Smooth muscle cell (in vitro differentiated cells): ENCODE measurements around the gene ABHD2. TPM values are rescaled to one million over a fixed set of nuclear protein-coding genes. Genes with fewer than 3 reads are reported as not detected.
A peak's percentile ranks its signal among the peaks of the same experiment; 100 is the strongest.
"Not testable (repeated sequence)": the region's sequence is repeated elsewhere in the genome, so short reads cannot be mapped to it uniquely, and the experiment has no call there.

Experiments
- DNase-seq: peaks from one replicate; lab custom pipeline; 2025; ENCODE audit not compliant: unreplicated experiment; lab: John Stamatoyannopoulos, UW
- H2AFZ ChIP-seq: fragments of 200-600 bp; sonication (generic); 2 replicates; pipeline ENCODE4 v1.6.0; 2016; ENCODE audit warnings: antibody characterized with exemption, low read depth, mild to moderate bottlenecking
- H3F3A ChIP-seq: fragments of 200-600 bp; sonication (generic); 2 replicates; pipeline ENCODE4 v1.6.0; 2017; ENCODE audit warnings: antibody characterized with exemption, low read depth
- H3K27ac ChIP-seq: fragments of 200-600 bp; sonication (generic); 2 replicates; pipeline ENCODE4 v1.5.1; 2016; ENCODE audit warnings: low read depth, mild to moderate bottlenecking
- H3K27me3 ChIP-seq: fragments of 200-600 bp; sonication (generic); 2 replicates; pipeline ENCODE4 v1.6.1; 2016; ENCODE audit warnings: low read depth, mild to moderate bottlenecking
- H3K36me3 ChIP-seq: fragments of 200-600 bp; sonication (generic); 2 replicates; pipeline ENCODE4 v1.5.1; 2016; ENCODE audit warnings: low read depth
- H3K4me1 ChIP-seq: fragments of 200-600 bp; sonication (generic); 2 replicates; pipeline ENCODE4 v1.5.1; 2016; ENCODE audit warnings: low read depth
- H3K4me2 ChIP-seq: fragments of 200-600 bp; sonication (generic); 2 replicates; pipeline ENCODE4 v1.6.0; 2016; ENCODE audit warnings: mild to moderate bottlenecking
- H3K4me3 ChIP-seq: fragments of 200-600 bp; sonication (generic); 2 replicates; pipeline ENCODE4 v1.5.1; 2016; ENCODE audit warnings: mild to moderate bottlenecking
- H3K79me2 ChIP-seq: fragments of 200-600 bp; sonication (generic); 2 replicates; pipeline ENCODE4 v1.6.0; 2016; ENCODE audit warnings: low read depth, mild to moderate bottlenecking
- H3K9ac ChIP-seq: fragments of 200-600 bp; sonication (generic); 2 replicates; pipeline ENCODE4 v1.6.0; 2016; ENCODE audit warnings: low read depth
- H3K9me3 ChIP-seq: fragments of 200-600 bp; sonication (generic); replicated peaks from 2 replicates; pipeline ENCODE4 v1.5.1; 2016; ENCODE audit warnings: low read depth
- H4K20me1 ChIP-seq: fragments of 200-600 bp; sonication (generic); 2 replicates; pipeline ENCODE4 v1.6.0; 2016; ENCODE audit warnings: low read depth
- WGBS: methylation state at CpG from one replicate; pipeline ENCODE4 v1.1.7; 2016; ENCODE audit warnings: low lambda C conversion rate; 5-methylcytosine and 5-hydroxymethylcytosine counted together
- polyA plus RNA-seq: library from polyadenylated mRNA; unstranded; fragments of >200 nt; fragmentation: Nextera tagmentation; extraction: Ambion mirVana; gene quantifications from 2 replicates; pipeline ENCODE4 v1.2.1, GENCODE V29; 2016
- total RNA-seq: library from RNA; depleted of rRNA; stranded (reverse); fragments of >200 nt; gene quantifications from 2 replicates; pipeline ENCODE4 v1.2.3, GENCODE V29; 2014
- TF ChIP-seq, protein P1 (sequence below): fragments of 200-600 bp; sonication (generic); IDR thresholded peaks from 2 replicates; pipeline ENCODE4 v1.5.1; 2017; ENCODE audit warnings: borderline replicate concordance, mild to moderate bottlenecking, antibody characterized with exemption; ENCODE audit not compliant: insufficient read depth, poor library complexity, severe bottlenecking

Gene ABHD2
- total and polyA plus RNA-seq, 2 experiments from 2014 or later = 9.4 to 23.9 TPM

GRCh38 chr15:89085289-89085926 is 2.8 kb upstream of the ABHD2 start:
- Histone ChIP-seq H3K4me3 (no peak overlapping the region), H3K4me2 (no peak overlapping the region), H3K36me3 (no peaks in the 10 kb centered on the region), H3K9ac (no peak overlapping the region), H2AFZ (peak overlapping the region; percentile 55), H3K4me1 (peaks cover 12% of the 10 kb centered on the region), H3K27ac (peak overlapping the region; percentile 1), H4K20me1 (no peaks in the 10 kb centered on the region), H3K27me3 (no peaks in the 10 kb centered on the region), H3K79me2 (no peaks in the 10 kb centered on the region), H3F3A (peaks cover 13% of the 10 kb centered on the region), H3K9me3 (no peaks in the 10 kb centered on the region)
- WGBS = 72% methylated on average over 4 of the region's 4 CpGs
- TF ChIP-seq, protein P1, sequence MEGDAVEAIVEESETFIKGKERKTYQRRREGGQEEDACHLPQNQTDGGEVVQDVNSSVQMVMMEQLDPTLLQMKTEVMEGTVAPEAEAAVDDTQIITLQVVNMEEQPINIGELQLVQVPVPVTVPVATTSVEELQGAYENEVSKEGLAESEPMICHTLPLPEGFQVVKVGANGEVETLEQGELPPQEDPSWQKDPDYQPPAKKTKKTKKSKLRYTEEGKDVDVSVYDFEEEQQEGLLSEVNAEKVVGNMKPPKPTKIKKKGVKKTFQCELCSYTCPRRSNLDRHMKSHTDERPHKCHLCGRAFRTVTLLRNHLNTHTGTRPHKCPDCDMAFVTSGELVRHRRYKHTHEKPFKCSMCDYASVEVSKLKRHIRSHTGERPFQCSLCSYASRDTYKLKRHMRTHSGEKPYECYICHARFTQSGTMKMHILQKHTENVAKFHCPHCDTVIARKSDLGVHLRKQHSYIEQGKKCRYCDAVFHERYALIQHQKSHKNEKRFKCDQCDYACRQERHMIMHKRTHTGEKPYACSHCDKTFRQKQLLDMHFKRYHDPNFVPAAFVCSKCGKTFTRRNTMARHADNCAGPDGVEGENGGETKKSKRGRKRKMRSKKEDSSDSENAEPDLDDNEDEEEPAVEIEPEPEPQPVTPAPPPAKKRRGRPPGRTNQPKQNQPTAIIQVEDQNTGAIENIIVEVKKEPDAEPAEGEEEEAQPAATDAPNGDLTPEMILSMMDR = no peak
- DNase-seq = no peak

DNA sequence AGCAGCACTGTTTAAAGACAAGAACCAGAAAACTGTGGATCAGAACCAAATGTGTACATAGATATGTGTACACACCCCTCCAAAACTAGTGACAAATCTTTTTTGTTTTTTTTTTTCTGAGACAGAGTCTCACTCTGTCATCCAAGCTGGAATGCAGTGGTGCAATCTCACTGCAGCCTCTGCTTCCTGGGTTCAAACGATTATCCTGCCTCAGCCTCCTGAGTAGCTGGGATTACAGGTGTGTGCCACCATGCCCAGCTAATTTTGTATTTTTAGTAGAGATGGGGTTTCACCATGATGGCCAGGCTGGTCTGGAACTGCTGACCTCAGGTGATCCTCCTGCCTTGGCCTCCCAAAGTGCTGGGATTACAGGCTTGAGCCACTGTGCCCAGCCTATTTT is 2.3 kb upstream of the ABHD2 start:
- not testable (repeated sequence) for H3K9ac ChIP-seq, H3K9me3 ChIP-seq, H3K4me2 ChIP-seq, DNase-seq, H3K79me2 ChIP-seq, H3K27ac ChIP-seq, H3K4me3 ChIP-seq, H3K27me3 ChIP-seq, H4K20me1 ChIP-seq, H3K36me3 ChIP-seq
- H3K4me1 ChIP-seq = peaks cover 12% of the 10 kb centered on the region
- H2AFZ ChIP-seq = peak overlapping the region; percentile 55
- H3F3A ChIP-seq = peaks cover 13% of the 10 kb centered on the region
- 83% methylated on average over 1 of the region's 1 CpG for WGBS

DNA sequence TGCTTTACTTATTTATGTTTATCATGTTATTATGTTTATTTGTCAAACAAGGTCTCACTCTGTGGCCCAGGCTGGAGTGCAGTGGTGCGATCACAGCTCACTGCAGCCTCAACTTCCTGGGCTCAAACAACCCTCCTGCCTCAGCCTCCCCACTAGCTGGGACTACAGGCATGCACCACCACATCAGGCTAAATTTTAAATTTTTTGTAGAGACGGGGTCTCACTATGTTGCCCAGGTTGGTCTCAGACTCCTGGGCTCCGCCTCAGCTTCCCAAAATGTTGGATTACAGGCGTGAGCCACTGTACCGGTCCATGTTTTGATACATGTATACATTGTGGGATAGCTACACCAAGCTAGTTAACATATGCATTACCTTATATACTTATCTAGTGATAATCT is 1.9 kb upstream of the ABHD2 start:
- H2AFZ ChIP-seq, H3K4me2 ChIP-seq, H4K20me1 ChIP-seq, H3K9me3 ChIP-seq, H3K79me2 ChIP-seq, H3K9ac ChIP-seq, H3K27ac ChIP-seq, H3K27me3 ChIP-seq, DNase-seq, H3K36me3 ChIP-seq, H3K4me3 ChIP-seq: not testable (repeated sequence)
- H3F3A ChIP-seq = peaks cover 13% of the 10 kb centered on the region
- 97% methylated on average over 5 of the region's 5 CpGs for whole genome bisulfite sequencing
- peaks cover 12% of the 10 kb centered on the region for H3K4me1 ChIP-seq

DNA sequence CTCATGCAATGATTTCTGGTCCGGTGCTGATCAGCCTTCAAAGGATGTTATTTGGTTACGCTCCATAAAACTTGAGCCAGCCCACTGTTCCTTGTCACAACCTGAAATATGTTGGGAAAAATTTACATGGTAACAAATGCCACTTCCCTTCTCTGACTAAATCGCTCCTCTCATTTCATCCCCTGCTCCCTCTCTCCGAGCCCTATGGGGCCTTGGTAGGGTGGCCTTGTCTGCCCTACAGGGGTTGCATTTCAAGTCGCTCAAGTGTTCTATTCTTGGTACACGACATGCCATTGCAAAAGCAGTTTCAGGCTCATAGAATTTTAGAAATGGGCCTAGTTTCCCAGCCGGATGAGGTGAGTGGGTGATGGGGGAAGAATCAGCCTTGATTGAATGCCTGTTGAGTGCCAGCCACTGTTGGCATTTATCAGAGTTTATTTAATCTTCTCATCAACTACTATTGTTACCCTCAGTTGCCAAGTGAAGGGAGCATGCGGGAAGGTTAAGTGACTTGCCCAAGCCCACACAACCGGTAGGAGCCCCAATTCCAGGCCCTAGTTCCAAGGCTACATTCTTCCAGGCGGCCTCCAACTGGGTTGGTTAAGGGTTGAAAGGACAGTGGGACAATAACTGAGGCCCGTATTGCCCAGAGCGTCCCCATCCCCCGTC is 961 bp upstream of the ABHD2 start:
- H3K9ac ChIP-seq = peak overlapping the region; percentile 48
- peak overlapping the region; percentile 78 for H3K4me2 ChIP-seq
- H3K9me3 ChIP-seq = no peaks in the 10 kb centered on the region
- peak overlapping the region; percentile 42 for H2AFZ ChIP-seq
- no peaks in the 10 kb centered on the region for H3K27me3 ChIP-seq
- no peaks in the 10 kb centered on the region for H4K20me1 ChIP-seq
- H3K27ac ChIP-seq = peak overlapping the region; percentile 89
- peaks cover 10% of the 10 kb centered on the region for H3K79me2 ChIP-seq
- TF ChIP-seq, protein P1 = no peak
- H3K4me1 ChIP-seq = peaks cover 12% of the 10 kb centered on the region
- DNase-seq = no peak
- H3F3A ChIP-seq = peaks cover 13% of the 10 kb centered on the region
- H3K4me3 ChIP-seq = peak overlapping the region; percentile 28
- 66% methylated on average over 13 of the region's 13 CpGs for WGBS
- no peaks in the 10 kb centered on the region for H3K36me3 ChIP-seq
